ENCODE measurements around the gene DONSON. TPM values are rescaled to one million over a fixed set of nuclear protein-coding genes. Genes with fewer than 3 reads are reported as not detected.

DONSON gene
- total RNA-seq, 2 experiments from 2014 or later, result 35.8 to 41.3 TPM

GRCh38 chr21:33572350-33572749 is 16.1 kb downstream of the DONSON start:
- BruUV-seq (replicated peaks), result no TSS peak
- no peak for TF ChIP-seq CTCF (conservative IDR thresholded peaks at IDR 0.05; ENCODE audit: low read length)
- CTCF ChIA-PET (ENCODE audit: unreplicated experiment), result no interaction called here
- Histone ChIP-seq H3K36me3 (ENCODE audit: insufficient read depth, low read length) (peaks cover 99% of the 10 kb centered on the region), H3K4me1 (ENCODE audit: insufficient read depth, low read length, poor library complexity, severe bottlenecking) (no peaks in the 10 kb centered on the region), H3K27ac (ENCODE audit: low read depth, low read length, poor library complexity, severe bottlenecking) (no peak overlapping the region), H3K9me2 (ENCODE audit: insufficient read depth, low read length) (no peaks in the 10 kb centered on the region), H3K4me3 (ENCODE audit: low read depth, low read length, poor library complexity, severe bottlenecking) (no peak overlapping the region), H3K9me3 (ENCODE audit: low read length) (no peaks in the 10 kb centered on the region), H2AFZ (ENCODE audit: low read length) (no peak overlapping the region), H3K4me2 (ENCODE audit: low read length) (no peak overlapping the region), H3K79me2 (ENCODE audit: insufficient read depth, low read depth, low read length) (peaks cover 25% of the 10 kb centered on the region; the same call in 1 of the 2 replicates), H4K20me1 (ENCODE audit: insufficient read depth, low read length) (0 out of 2 replicates have a peak, but pooled peaks cover 1% of the 10 kb centered on the region)
- POLR2A ChIA-PET, result interaction anchor here (0.6 to 0.8 kb wide), 4 partner anchors 15 to 499 kb away, joined by 3 to 4 read pairs (median 3); no protein-coding TSS in a partner anchor
- DNase-seq (ENCODE audit: low spot score), result no peak
- intact Hi-C loops (cut with micrococcal nuclease; ENCODE audit: unreplicated experiment), result no loop called here

GRCh38 chr21:33569991-33570390 is 18.5 kb downstream of the DONSON start:
- peaks cover 40% of the 10 kb centered on the region; the same call in 1 of the 2 replicates for H3K79me2 ChIP-seq (ENCODE audit: insufficient read depth, low read depth, low read length)
- POLR2A ChIA-PET, result interaction anchor here (0.6 to 1.1 kb wide), 3 partner anchors 12 to 39 kb away, joined by 3 to 4 read pairs (median 4); no protein-coding TSS in a partner anchor
- BruUV-seq (replicated peaks), result TSS peak; percentile 1

GRCh38 chr21:33568448-33568847 is 20.0 kb downstream of the DONSON start:
- H3K4me3 ChIP-seq (ENCODE audit: low read depth, low read length, poor library complexity, severe bottlenecking), result no peak overlapping the region
- H3K79me2 ChIP-seq (ENCODE audit: insufficient read depth, low read depth, low read length), result peaks cover 45% of the 10 kb centered on the region; the same call in 1 of the 2 replicates
- intact Hi-C loops (cut with micrococcal nuclease; ENCODE audit: unreplicated experiment), result no loop called here
- H3K9me2 ChIP-seq (ENCODE audit: insufficient read depth, low read length), result no peaks in the 10 kb centered on the region
- TF ChIP-seq EZH2phosphoT487 (IDR thresholded peaks at IDR 0.05; ENCODE audit: borderline replicate concordance, low read depth, low read length) (no peak), CTCF (conservative IDR thresholded peaks at IDR 0.05; ENCODE audit: low read length) (no peak)
- ChIA-PET POLR2A (interaction anchor here (0.7 to 1.6 kb wide), 3 partner anchors 10 to 523 kb away, joined by 3 to 5 read pairs (median 3); no protein-coding TSS in a partner anchor), CTCF (ENCODE audit: unreplicated experiment) (no interaction called here)
- H3K36me3 ChIP-seq (ENCODE audit: insufficient read depth, low read length), result peaks cover 94% of the 10 kb centered on the region
- H4K20me1 ChIP-seq (ENCODE audit: insufficient read depth, low read length), result peaks cover 10% of the 10 kb centered on the region; the same call in 1 of the 2 replicates
- no peaks in the 10 kb centered on the region for H3K4me1 ChIP-seq (ENCODE audit: insufficient read depth, low read length, poor library complexity, severe bottlenecking)
- H3K9me3 ChIP-seq (ENCODE audit: low read length), result no peaks in the 10 kb centered on the region
- H3K4me2 ChIP-seq (ENCODE audit: low read length), result no peak overlapping the region
- no TSS peak for BruUV-seq (replicated peaks)
- no peak overlapping the region for H2AFZ ChIP-seq (ENCODE audit: low read length)
- no peak for DNase-seq (ENCODE audit: low spot score)
- H3K27ac ChIP-seq (ENCODE audit: low read depth, low read length, poor library complexity, severe bottlenecking), result no peak overlapping the region

More at GRCh38 chr21:33569991-33570390, 18.5 kb downstream of the DONSON start:
- DNase-seq (ENCODE audit: low spot score), result no peak
- no peak overlapping the region for H2AFZ ChIP-seq (ENCODE audit: low read length)
- 0 out of 2 replicates have a peak, but pooled peaks cover 3% of the 10 kb centered on the region for H4K20me1 ChIP-seq (ENCODE audit: insufficient read depth, low read length)
- no peaks in the 10 kb centered on the region for H3K9me2 ChIP-seq (ENCODE audit: insufficient read depth, low read length)
- no peak overlapping the region for H3K4me3 ChIP-seq (ENCODE audit: low read depth, low read length, poor library complexity, severe bottlenecking)
- TF ChIP-seq EZH2phosphoT487 (IDR thresholded peaks at IDR 0.05; ENCODE audit: borderline replicate concordance, low read depth, low read length), result no peak
- H3K4me2 ChIP-seq (ENCODE audit: low read length), result no peak overlapping the region
- H3K27ac ChIP-seq (ENCODE audit: low read depth, low read length, poor library complexity, severe bottlenecking), result no peak overlapping the region
- CTCF ChIA-PET (ENCODE audit: unreplicated experiment), result no interaction called here
- intact Hi-C loops (cut with micrococcal nuclease; ENCODE audit: unreplicated experiment), result no loop called here
- peaks cover 94% of the 10 kb centered on the region for H3K36me3 ChIP-seq (ENCODE audit: insufficient read depth, low read length)
- H3K4me1 ChIP-seq (ENCODE audit: insufficient read depth, low read length, poor library complexity, severe bottlenecking), result no peaks in the 10 kb centered on the region
- no peaks in the 10 kb centered on the region for H3K9me3 ChIP-seq (ENCODE audit: low read length)

All from OCI-LY7 (cell line).